HG03520 (cell line): Measurements from ENCODE around the gene TEX261.
A peak's percentile ranks its signal among the peaks of the same experiment; 100 is the strongest.
"Not testable (repeated sequence)": the region's sequence is repeated elsewhere in the genome, so short reads cannot be mapped to it uniquely, and the experiment has no call there.

Experiments used
- ATAC-seq: cut with Tn5 transposase; IDR thresholded peaks from one replicate; pipeline ENCODE4 v1.9.1; 2021; ENCODE audit warnings: mild to moderate bottlenecking, moderate library complexity; ENCODE audit not compliant: unreplicated experiment

TEX261 gene

GRCh38 chr2:71000780-71001591, 6.3 kb upstream of the TEX261 start:
- peak; percentile 94 for ATAC-seq

- ATAC-seq, result not testable (repeated sequence)
Measured at GRCh38 chr2:70999931-71000330, 5.3 kb upstream of the TEX261 start.

GRCh38 chr2:70999362-70999761, 4.7 kb upstream of the TEX261 start:
- ATAC-seq, result no peak

GRCh38 chr2:70998885-70999284, 4.2 kb upstream of the TEX261 start:
- ATAC-seq, result not testable (repeated sequence)

GRCh38 chr2:70995426-70995729, 705 bp upstream of the TEX261 start:
- ATAC-seq, result peak; percentile 30

- ATAC-seq, result peak; percentile 19
Measured at GRCh38 chr2:70994009-70994698, 519 bp downstream of the TEX261 start.

GRCh38 chr2:70992945-70993853, 1.5 kb downstream of the TEX261 start:
- ATAC-seq, result no peak

GRCh38 chr2:70991742-70992141, 2.9 kb downstream of the TEX261 start:
- no peak for ATAC-seq

GRCh38 chr2:70991142-70991541, 3.5 kb downstream of the TEX261 start:
- no peak for ATAC-seq

GRCh38 chr2:70990216-70990615, 4.5 kb downstream of the TEX261 start:
- ATAC-seq, result no peak

- no peak for ATAC-seq
Measured at GRCh38 chr2:70988726-70989648, 5.7 kb downstream of the TEX261 start.

GRCh38 chr2:70988151-70988550, 6.5 kb downstream of the TEX261 start:
- ATAC-seq, result no peak

- ATAC-seq, result no peak
Measured at GRCh38 chr2:70987386-70987785, 7.3 kb downstream of the TEX261 start.

GRCh38 chr2:70986499-70987189, 8.0 kb downstream of the TEX261 start:
- no peak for ATAC-seq

GRCh38 chr2:70985956-70986355, 8.7 kb downstream of the TEX261 start:
- no peak for ATAC-seq

GRCh38 chr2:70985283-70985688, 9.4 kb downstream of the TEX261 start:
- no peak for ATAC-seq

GRCh38 chr2:70984576-70985282, 9.9 kb downstream of the TEX261 start:
- ATAC-seq, result peak; percentile 91

GRCh38 chr2:70984228-70984575, 10.5 kb downstream of the TEX261 start:
- no peak for ATAC-seq

GRCh38 chr2:70983506-70984227, 11.0 kb downstream of the TEX261 start:
- no peak for ATAC-seq
